ENCODE measurements around the gene PRAMEF1. TPM values are rescaled to one million over a fixed set of nuclear protein-coding genes. Genes with fewer than 3 reads are reported as not detected.
"Not testable (repeated sequence)": the region's sequence is repeated elsewhere in the genome, so short reads cannot be mapped to it uniquely, and the experiment has no call there.

The PRAMEF1 gene, protein sequence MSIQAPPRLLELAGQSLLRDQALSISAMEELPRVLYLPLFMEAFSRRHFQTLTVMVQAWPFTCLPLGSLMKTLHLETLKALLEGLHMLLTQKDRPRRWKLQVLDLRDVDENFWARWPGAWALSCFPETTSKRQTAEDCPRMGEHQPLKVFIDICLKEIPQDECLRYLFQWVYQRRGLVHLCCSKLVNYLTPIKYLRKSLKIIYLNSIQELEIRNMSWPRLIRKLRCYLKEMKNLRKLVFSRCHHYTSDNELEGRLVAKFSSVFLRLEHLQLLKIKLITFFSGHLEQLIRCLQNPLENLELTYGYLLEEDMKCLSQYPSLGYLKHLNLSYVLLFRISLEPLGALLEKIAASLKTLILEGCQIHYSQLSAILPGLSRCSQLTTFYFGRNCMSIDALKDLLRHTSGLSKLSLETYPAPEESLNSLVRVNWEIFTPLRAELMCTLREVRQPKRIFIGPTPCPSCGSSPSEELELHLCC
- total RNA-seq (ENCODE audit: unreplicated experiment), result not detected
- long read RNA-seq, result 0 reads

DNA sequence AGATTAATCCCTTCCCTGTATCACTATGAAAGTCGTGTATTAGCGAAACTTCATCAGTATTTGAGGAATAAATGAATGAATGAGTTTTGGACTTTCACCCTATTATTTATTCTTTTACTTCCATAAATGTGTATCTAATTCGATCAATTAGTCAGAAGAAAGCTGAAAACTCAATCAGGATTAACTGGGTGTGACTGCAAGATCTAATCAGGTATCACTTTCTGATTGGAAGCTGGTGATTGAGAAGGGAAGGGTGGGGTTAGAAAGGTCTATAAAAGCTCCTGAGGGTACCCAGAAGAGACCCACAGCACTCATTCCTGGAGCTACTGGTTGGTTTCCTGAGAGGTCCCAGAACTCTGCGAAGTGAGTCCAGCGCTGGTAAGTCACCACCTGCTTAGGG, at the start of gene PRAMEF1:
TSS of gene PRAMEF1 (plus strand) at position 301 of the 400 bp plus-strand sequence. CDS start 1,831 bp downstream, outside the sequence.
- H3K27ac Mint-ChIP-seq (ENCODE audit: unreplicated experiment); DNase-seq (ENCODE audit: low spot score); H3K4me1 Mint-ChIP-seq (ENCODE audit: unreplicated experiment); H3K27me3 Mint-ChIP-seq (ENCODE audit: unreplicated experiment); H3K4me3 Mint-ChIP-seq (ENCODE audit: unreplicated experiment); H3K9me3 Mint-ChIP-seq (ENCODE audit: unreplicated experiment); H3K36me3 Mint-ChIP-seq (ENCODE audit: low read depth, unreplicated experiment): not testable (repeated sequence)

DNA sequence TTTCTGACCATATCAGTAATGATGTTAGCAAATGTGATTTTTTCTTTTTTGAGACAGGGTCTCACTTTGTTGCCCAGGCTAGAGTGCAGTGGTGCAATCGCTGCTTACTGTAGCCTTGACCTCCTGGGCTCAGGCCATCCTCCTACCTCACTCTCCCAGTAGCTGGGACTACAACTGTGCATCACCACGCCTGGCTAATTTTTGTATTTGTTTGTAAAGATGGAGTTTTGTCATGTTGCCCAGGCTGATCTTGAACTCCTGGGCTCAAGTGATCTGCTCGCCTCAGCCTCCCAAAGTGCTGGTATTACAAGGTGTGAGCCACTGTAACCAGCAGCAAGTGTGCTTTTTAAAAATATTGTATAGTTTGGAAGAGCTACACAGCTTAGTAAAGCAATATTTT, 49.3 kb upstream of the PRAMEF1 start:
- Mint-ChIP-seq H3K4me3 (ENCODE audit: unreplicated experiment) (no peak overlapping the region), H3K4me1 (ENCODE audit: unreplicated experiment) (no peaks in the 10 kb centered on the region), H3K27ac (ENCODE audit: unreplicated experiment) (no peak overlapping the region), H3K36me3 (ENCODE audit: low read depth, unreplicated experiment) (no peaks in the 10 kb centered on the region), H3K27me3 (ENCODE audit: unreplicated experiment) (peaks cover 2% of the 10 kb centered on the region), H3K9me3 (ENCODE audit: unreplicated experiment) (no peaks in the 10 kb centered on the region)
- TF ChIP-seq, protein P1, sequence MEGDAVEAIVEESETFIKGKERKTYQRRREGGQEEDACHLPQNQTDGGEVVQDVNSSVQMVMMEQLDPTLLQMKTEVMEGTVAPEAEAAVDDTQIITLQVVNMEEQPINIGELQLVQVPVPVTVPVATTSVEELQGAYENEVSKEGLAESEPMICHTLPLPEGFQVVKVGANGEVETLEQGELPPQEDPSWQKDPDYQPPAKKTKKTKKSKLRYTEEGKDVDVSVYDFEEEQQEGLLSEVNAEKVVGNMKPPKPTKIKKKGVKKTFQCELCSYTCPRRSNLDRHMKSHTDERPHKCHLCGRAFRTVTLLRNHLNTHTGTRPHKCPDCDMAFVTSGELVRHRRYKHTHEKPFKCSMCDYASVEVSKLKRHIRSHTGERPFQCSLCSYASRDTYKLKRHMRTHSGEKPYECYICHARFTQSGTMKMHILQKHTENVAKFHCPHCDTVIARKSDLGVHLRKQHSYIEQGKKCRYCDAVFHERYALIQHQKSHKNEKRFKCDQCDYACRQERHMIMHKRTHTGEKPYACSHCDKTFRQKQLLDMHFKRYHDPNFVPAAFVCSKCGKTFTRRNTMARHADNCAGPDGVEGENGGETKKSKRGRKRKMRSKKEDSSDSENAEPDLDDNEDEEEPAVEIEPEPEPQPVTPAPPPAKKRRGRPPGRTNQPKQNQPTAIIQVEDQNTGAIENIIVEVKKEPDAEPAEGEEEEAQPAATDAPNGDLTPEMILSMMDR (IDR thresholded peaks at IDR 0.05; ENCODE audit: unreplicated experiment), result no peak
- no peak for DNase-seq (ENCODE audit: low spot score)

DNA sequence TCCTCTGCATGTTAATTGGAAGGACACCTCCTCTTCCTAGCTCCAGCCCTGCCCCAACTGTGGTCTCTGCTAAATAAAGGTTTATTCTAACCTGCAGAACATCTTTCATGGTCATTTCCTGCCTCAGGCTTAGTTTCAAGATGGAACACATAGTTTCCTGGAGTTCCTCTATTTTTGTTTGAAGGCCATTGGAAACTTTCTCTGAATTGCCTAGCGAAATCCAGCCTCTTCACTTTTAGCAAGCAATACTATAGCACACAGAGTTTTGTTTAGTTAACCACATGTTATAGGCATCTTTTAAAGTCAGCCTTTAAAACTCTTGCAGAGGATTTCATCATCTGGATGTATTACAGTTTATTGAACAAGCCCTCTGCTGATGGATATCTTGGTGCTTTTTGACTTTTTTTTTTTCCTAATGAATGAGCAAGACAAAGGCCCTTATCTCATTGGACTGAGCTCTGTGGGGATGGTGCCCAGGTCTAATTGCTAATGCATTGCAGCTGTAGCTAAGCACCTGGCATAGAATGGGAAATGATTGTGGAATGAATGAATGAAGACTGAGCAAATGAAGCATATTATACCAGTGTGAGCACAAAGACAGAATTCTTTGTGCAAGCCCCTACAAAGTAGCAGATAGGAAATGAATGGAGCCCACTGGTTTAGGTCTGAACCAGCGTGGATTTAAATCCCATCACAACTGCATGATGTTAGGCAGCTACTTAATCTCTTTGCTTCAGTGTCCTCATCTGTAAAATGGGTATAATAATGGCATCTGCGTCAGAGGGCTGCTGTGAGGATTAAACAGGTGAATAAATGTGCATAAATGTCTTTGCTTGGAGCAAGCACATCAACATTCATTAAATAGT, 45.8 kb upstream of the PRAMEF1 start:
- H3K27me3 Mint-ChIP-seq (ENCODE audit: unreplicated experiment), result peaks cover 2% of the 10 kb centered on the region
- no peaks in the 10 kb centered on the region for H3K9me3 Mint-ChIP-seq (ENCODE audit: unreplicated experiment)
- H3K4me1 Mint-ChIP-seq (ENCODE audit: unreplicated experiment), result no peaks in the 10 kb centered on the region
- no peak overlapping the region for H3K27ac Mint-ChIP-seq (ENCODE audit: unreplicated experiment)
- no peak overlapping the region for H3K4me3 Mint-ChIP-seq (ENCODE audit: unreplicated experiment)
- no peaks in the 10 kb centered on the region for H3K36me3 Mint-ChIP-seq (ENCODE audit: low read depth, unreplicated experiment)
- TF ChIP-seq, protein P1 (IDR thresholded peaks at IDR 0.05; ENCODE audit: unreplicated experiment), result no peak
- DNase-seq (ENCODE audit: low spot score), result no peak

DNA sequence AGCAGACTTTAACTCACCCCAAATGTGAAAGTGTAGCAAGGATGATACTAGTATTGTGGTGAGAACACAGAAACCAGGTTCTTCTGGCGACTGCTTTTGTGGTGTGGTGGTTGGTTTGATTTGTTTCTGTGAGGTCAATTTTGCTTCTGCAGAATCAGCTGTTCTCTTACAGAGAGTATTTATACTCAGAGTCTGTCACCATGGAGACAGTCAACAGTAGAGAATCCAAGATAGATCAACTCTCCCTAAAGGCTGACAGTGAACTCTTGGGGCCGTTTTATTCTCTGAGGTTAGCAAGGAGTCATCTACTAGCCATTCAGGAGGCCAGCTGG, 45.2 kb upstream of the PRAMEF1 start, which contains the start of gene CFAP107:
TSS of gene CFAP107 (plus strand) at position 209 of the 332 bp plus-strand sequence. CDS start 231 bp downstream, outside the sequence.
- TF ChIP-seq, protein P1 (IDR thresholded peaks at IDR 0.05; ENCODE audit: unreplicated experiment), result no peak
- Mint-ChIP-seq H3K9me3 (ENCODE audit: unreplicated experiment) (no peaks in the 10 kb centered on the region), H3K27me3 (ENCODE audit: unreplicated experiment) (peaks cover 2% of the 10 kb centered on the region), H3K36me3 (ENCODE audit: low read depth, unreplicated experiment) (no peaks in the 10 kb centered on the region), H3K4me3 (ENCODE audit: unreplicated experiment) (no peak within 1 kb of the TSS), H3K4me1 (ENCODE audit: unreplicated experiment) (no peaks in the 10 kb centered on the region), H3K27ac (ENCODE audit: unreplicated experiment) (no peak within 1 kb of the TSS)
- no peak for DNase-seq (ENCODE audit: low spot score)

DNA sequence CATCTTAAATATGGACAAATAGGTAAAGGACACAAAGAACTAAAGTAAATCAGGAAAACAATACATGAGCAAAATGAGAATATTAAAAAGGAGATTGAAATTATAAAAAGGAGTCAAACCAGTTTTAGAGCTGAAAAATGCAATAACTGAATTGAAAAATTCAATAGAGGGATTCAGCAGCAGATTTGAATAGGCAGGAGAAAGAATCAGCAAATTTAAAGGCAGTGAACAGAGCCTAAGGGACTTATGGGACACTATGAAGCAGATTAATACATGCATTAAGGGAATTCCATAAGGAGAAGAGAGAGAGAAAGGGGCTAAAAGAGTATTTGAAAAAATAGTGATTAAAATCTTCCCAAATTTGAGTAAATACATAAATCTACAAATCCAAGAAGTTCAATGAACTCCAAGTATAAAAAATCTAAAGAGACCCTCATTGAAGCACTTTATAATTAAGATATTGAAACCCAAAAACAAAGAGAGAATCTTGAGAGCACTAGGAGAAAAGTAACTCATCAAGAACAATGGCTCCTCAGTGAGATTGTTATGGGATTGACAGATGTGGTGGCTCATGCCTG, 42.3 kb upstream of the PRAMEF1 start:
- TF ChIP-seq, protein P1 (IDR thresholded peaks at IDR 0.05; ENCODE audit: unreplicated experiment), result no peak
- Mint-ChIP-seq H3K9me3 (ENCODE audit: unreplicated experiment) (no peaks in the 10 kb centered on the region), H3K36me3 (ENCODE audit: low read depth, unreplicated experiment) (no peaks in the 10 kb centered on the region), H3K27ac (ENCODE audit: unreplicated experiment) (no peak overlapping the region), H3K4me1 (ENCODE audit: unreplicated experiment) (no peaks in the 10 kb centered on the region), H3K27me3 (ENCODE audit: unreplicated experiment) (peaks cover 2% of the 10 kb centered on the region), H3K4me3 (ENCODE audit: unreplicated experiment) (no peak overlapping the region)
- DNase-seq (ENCODE audit: low spot score), result no peak

Measured in endothelial cell (in vitro differentiated cells).